ENCODE data around the gene ZNF423. TPM values are rescaled to one million over a fixed set of nuclear protein-coding genes. Genes with fewer than 3 reads are reported as not detected.

ZNF423 gene
- polyA plus RNA-seq, 1 experiment: 0.11 TPM

DNA sequence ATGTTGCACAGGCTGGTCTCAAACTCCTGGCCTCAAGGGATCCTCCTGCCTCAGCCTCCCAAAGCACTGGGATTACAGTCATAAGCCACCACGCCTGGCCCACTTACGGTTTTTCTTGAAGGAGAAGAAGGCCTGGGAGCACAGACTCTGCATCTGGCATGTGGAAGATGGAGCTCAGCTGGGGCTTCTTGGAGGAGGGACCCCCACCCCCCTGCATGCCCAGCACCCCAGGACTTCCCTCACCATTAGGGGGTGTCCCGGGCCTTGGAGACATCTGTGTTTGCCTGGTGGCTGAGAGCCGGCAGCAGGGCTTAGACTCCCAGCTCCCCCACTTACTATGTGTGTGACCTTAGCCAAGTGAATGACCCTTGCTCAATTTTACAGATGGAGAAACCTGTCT, 204.7 kb downstream of the ZNF423 start:
- POLR2A ChIA-PET: no interaction called here
- TF ChIP-seq, protein P1, sequence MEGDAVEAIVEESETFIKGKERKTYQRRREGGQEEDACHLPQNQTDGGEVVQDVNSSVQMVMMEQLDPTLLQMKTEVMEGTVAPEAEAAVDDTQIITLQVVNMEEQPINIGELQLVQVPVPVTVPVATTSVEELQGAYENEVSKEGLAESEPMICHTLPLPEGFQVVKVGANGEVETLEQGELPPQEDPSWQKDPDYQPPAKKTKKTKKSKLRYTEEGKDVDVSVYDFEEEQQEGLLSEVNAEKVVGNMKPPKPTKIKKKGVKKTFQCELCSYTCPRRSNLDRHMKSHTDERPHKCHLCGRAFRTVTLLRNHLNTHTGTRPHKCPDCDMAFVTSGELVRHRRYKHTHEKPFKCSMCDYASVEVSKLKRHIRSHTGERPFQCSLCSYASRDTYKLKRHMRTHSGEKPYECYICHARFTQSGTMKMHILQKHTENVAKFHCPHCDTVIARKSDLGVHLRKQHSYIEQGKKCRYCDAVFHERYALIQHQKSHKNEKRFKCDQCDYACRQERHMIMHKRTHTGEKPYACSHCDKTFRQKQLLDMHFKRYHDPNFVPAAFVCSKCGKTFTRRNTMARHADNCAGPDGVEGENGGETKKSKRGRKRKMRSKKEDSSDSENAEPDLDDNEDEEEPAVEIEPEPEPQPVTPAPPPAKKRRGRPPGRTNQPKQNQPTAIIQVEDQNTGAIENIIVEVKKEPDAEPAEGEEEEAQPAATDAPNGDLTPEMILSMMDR (IDR thresholded peaks at IDR 0.05; ENCODE audit: low read depth, low read length): no peak
- Histone ChIP-seq H3K4me3 (ENCODE audit: low read depth, low read length) (no peak overlapping the region), H3K9me3 (ENCODE audit: control insufficient read depth, insufficient read depth, low read length) (peaks cover 12% of the 10 kb centered on the region), H3K27me3 (ENCODE audit: control insufficient read depth, insufficient read depth, low read length) (peaks cover 6% of the 10 kb centered on the region), H3K27ac (ENCODE audit: low read depth, low read length) (no peak overlapping the region)
- CTCF ChIA-PET: interaction anchor here (0.9 kb wide), 1 partner anchor 559 kb away, joined by 3 read pairs; no protein-coding TSS in a partner anchor
- DNase-seq (ENCODE audit: low read depth, low spot score): no peak

DNA sequence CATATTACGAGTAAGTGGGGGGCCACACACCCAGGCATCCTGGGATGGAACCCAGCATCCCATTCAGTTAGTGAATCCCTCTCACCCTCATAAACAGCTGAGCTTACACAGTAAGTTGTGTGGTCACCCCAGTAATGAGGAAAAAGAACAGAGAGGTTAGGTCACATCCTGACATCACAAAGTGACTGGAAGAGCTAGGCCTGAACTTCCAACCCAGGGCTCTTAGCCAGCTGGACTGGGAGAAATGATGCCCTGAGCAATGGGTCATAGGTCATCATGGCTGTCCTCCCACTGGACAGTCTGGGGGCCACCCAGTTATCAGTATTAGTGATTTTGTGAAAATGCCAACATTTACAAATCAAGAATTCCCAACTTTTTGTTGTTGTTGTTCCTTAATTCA, 205.3 kb downstream of the ZNF423 start:
- TF ChIP-seq, protein P1 (IDR thresholded peaks at IDR 0.05; ENCODE audit: low read depth, low read length): no peak
- ChIA-PET CTCF (no interaction called here), POLR2A (no interaction called here)
- DNase-seq (ENCODE audit: low read depth, low spot score): no peak
- Histone ChIP-seq H3K9me3 (ENCODE audit: control insufficient read depth, insufficient read depth, low read length) (peaks cover 16% of the 10 kb centered on the region), H3K27ac (ENCODE audit: low read depth, low read length) (no peak overlapping the region), H3K4me3 (ENCODE audit: low read depth, low read length) (no peak overlapping the region), H3K27me3 (ENCODE audit: control insufficient read depth, insufficient read depth, low read length) (peaks cover 6% of the 10 kb centered on the region)

DNA sequence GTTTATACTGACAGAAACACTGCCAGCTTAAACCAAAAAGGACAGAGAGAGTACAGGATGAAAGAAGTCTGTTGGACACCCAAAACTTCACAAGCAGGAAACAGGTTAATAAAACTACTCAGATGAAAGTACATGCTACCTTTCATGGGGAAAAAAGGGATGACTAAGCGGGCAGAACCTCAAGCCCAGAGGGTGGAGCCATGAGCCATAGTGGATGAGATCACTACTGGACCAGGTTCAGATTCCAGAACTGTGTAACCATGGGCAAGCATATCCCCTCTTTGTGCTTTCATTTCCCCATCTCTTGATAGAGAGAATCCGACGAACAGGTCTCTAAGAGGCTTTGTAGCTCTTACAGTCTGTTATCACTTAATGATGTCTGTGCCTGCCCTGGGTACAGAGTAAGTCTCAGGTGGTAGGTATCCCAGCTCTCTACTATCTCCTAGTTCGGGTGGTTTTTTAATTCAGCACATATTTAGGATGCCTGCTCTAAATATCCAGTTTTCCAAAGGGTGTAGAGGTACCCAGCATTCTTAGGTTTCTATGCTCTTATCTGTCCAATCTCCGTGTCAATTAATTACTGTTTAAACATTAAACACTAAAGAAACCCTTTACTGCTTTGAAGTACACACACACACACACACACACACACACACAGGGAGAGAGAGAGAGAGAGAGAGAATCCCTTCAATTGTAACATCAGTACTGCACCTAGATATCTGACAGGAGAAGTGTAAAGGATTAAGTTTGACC, 206.7 kb downstream of the ZNF423 start:
- POLR2A ChIA-PET: no interaction called here
- CTCF ChIA-PET: no interaction called here

DNA sequence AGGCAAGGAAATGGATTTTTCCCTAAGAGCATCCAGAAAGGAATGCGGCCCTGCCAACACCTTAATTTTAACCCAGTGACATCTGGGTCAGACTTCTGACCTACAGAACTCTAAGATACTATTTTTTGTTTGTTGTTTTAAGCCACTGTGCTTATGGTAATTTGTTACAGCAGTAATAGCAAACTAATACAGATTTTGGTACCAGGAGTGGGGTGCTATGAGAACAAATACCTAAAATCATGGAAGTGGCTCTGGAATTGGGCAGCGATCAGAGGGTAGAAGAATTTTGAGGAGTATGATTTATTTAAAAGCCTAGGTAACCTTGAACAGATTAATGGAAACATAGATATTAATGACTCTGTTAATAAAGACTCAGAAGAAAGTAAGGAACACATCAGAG, 208.2 kb downstream of the ZNF423 start:
- TF ChIP-seq, protein P1 (IDR thresholded peaks at IDR 0.05; ENCODE audit: low read depth, low read length): no peak
- no peak for DNase-seq (ENCODE audit: low read depth, low spot score)
- H3K27me3 ChIP-seq (ENCODE audit: control insufficient read depth, insufficient read depth, low read length): no peaks in the 10 kb centered on the region
- CTCF ChIA-PET: no interaction called here
- H3K9me3 ChIP-seq (ENCODE audit: control insufficient read depth, insufficient read depth, low read length): peaks cover 16% of the 10 kb centered on the region
- no peak overlapping the region for H3K27ac ChIP-seq (ENCODE audit: low read depth, low read length)
- POLR2A ChIA-PET: no interaction called here
- no peak overlapping the region for H3K4me3 ChIP-seq (ENCODE audit: low read depth, low read length)

More for the DNA sequence above, 206.7 kb downstream of the ZNF423 start:
- H3K4me3 ChIP-seq (ENCODE audit: low read depth, low read length): no peak overlapping the region
- TF ChIP-seq, protein P1 (IDR thresholded peaks at IDR 0.05; ENCODE audit: low read depth, low read length): no peak
- no peaks in the 10 kb centered on the region for H3K27me3 ChIP-seq (ENCODE audit: control insufficient read depth, insufficient read depth, low read length)
- H3K27ac ChIP-seq (ENCODE audit: low read depth, low read length): no peak overlapping the region
- no peak for DNase-seq (ENCODE audit: low read depth, low spot score)
- H3K9me3 ChIP-seq (ENCODE audit: control insufficient read depth, insufficient read depth, low read length): peaks cover 16% of the 10 kb centered on the region

DNA sequence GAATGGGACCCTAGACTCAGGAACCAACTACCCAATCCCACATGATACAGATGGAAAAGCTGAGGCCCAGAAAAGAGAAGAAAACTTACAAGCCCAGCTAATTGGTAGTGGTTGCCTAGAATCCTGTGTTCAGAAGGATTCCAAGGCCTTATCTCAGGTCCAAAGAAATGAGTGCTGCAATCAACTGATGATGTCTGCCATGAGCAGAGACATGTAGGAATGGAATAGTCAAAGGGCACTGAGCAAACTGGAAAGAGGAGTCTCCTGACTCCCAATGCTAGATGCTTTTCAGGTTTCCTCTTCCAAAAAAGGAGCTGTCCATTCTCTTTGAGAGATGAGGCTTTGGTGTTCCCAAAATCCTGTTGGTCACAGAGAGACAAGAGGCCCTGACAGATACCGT, 210.6 kb downstream of the ZNF423 start:
- peaks cover 16% of the 10 kb centered on the region for H3K9me3 ChIP-seq (ENCODE audit: control insufficient read depth, insufficient read depth, low read length)
- ChIA-PET POLR2A (no interaction called here), CTCF (interaction anchor here (1.1 to 2.2 kb wide), 2 partner anchors 38 to 89 kb away, joined by 4 to 6 read pairs; no protein-coding TSS in a partner anchor)
- no peak for DNase-seq (ENCODE audit: low read depth, low spot score)
- no peak overlapping the region for H3K4me3 ChIP-seq (ENCODE audit: low read depth, low read length)
- no peak overlapping the region for H3K27ac ChIP-seq (ENCODE audit: low read depth, low read length)
- H3K27me3 ChIP-seq (ENCODE audit: control insufficient read depth, insufficient read depth, low read length): no peaks in the 10 kb centered on the region
- TF ChIP-seq, protein P1 (IDR thresholded peaks at IDR 0.05; ENCODE audit: low read depth, low read length): no peak
